Endothelial cell of umbilical vein (primary cell): ENCODE data around the gene CACNA2D2. TPM values are rescaled to one million over a fixed set of nuclear protein-coding genes. Genes with fewer than 3 reads are reported as not detected.

Source experiments
- BruUV-seq: library from RNA; stranded (reverse); fragments of 400-500 nt; replicated peaks from 2 replicates; lab custom pipeline; 2021; lab: Mats Ljungman, UMichigan
- CTCF ChIA-PET: fragments of 300-600, 350-600 bp; sonication (Branson Sonifier 250); formaldehyde crosslinking; loops from one replicate; lab custom pipeline; 2021; ENCODE audit warnings: antibody characterized with exemption, inconsistent platforms; lab: Charles Lee
- POLR2A ChIA-PET: fragments of 300-600, 350-600 bp; sonication (Branson Sonifier 250); formaldehyde crosslinking; loops from one replicate; lab custom pipeline; 2021; ENCODE audit warnings: antibody characterized with exemption, inconsistent platforms; lab: Charles Lee
- DNase-seq: peaks from one replicate; pipeline ENCODE4 v3.0.0-alpha.2; 2011; ENCODE audit warnings: low read depth, low spot score
- FAIRE-seq: peaks from 2 replicates; lab custom pipeline; 2011; peaks lifted over from hg19 to GRCh38; lab: Jason Lieb, UNC
- H2AFZ ChIP-seq: 2 replicates; pipeline ENCODE4 v1.6.0; 2012; ENCODE audit warnings: low read depth, low read length, control low read depth, inconsistent platforms
- H3K27ac ChIP-seq: 2 replicates; pipeline ENCODE4 v1.5.1; 2011; ENCODE audit warnings: low read depth, mild to moderate bottlenecking, control low read depth, low read length, moderate library complexity; ENCODE audit not compliant: insufficient read depth
- H3K27me3 ChIP-seq, 2 experiments: 2 replicates each; pipeline versions ENCODE4 v1.6.0 to v1.6.1; 2011; ENCODE audit warnings: low read length in 2 of 2, mixed read lengths in 1 of 2; ENCODE audit not compliant: control insufficient read depth in 2 of 2, insufficient read depth in 2 of 2
- H3K36me3 ChIP-seq, 2 experiments: 2 replicates in 1 of 2; 3 replicates in 1 of 2; pipeline ENCODE4 v1.5.1; 2011; ENCODE audit warnings: low read length in 2 of 2, mild to moderate bottlenecking in 1 of 2, moderate library complexity in 1 of 2; ENCODE audit not compliant: control insufficient read depth in 2 of 2, insufficient read depth in 2 of 2; ENCODE audit errors: extremely low read depth in 1 of 2
- H3K4me1 ChIP-seq: 3 replicates; pipeline ENCODE4 v1.5.1; 2011; ENCODE audit warnings: mild to moderate bottlenecking, low read length; ENCODE audit not compliant: control insufficient read depth, insufficient read depth; ENCODE audit errors: extremely low read depth
- H3K4me2 ChIP-seq: 2 replicates; pipeline ENCODE4 v1.6.1; 2011; ENCODE audit warnings: low read length, control low read depth, mixed read lengths; ENCODE audit not compliant: insufficient read depth
- H3K4me3 ChIP-seq, 3 experiments: fragments of 200-600 bp in 1 of 3; sonication (generic), shearing (Covaris generic) in 1 of 3; replicated peaks in 1 of 3; 2 replicates each; pipeline ENCODE4 v1.5.1; 2011 to 2016; ENCODE audit warnings: control low read depth in 3 of 3, low read length in 3 of 3, mild to moderate bottlenecking in 2 of 3, inconsistent platforms in 1 of 3, low read depth in 1 of 3, moderate library complexity in 1 of 3; ENCODE audit not compliant: insufficient read depth in 1 of 3
- H3K79me2 ChIP-seq: 2 replicates; pipeline ENCODE4 v1.6.0; 2012; ENCODE audit warnings: low read length, inconsistent platforms; ENCODE audit not compliant: control insufficient read depth, insufficient read depth
- H3K9ac ChIP-seq: replicated peaks from 2 replicates; pipeline ENCODE3; 2011; ENCODE audit warnings: low read length, control low read depth; ENCODE audit not compliant: insufficient read depth; ENCODE audit errors: extremely low read depth
- H3K9me1 ChIP-seq: replicated peaks from 3 replicates; pipeline ENCODE4 v1.6.0; 2011; ENCODE audit warnings: mild to moderate bottlenecking, low read length; ENCODE audit not compliant: control insufficient read depth, insufficient read depth; ENCODE audit errors: extremely low read depth
- H3K9me3 ChIP-seq: replicated peaks from 2 replicates; pipeline ENCODE4 v1.5.1; 2012; ENCODE audit warnings: low read length, inconsistent platforms; ENCODE audit not compliant: control insufficient read depth, insufficient read depth
- H4K20me1 ChIP-seq: replicated peaks from 2 replicates; pipeline ENCODE3; 2011; ENCODE audit warnings: mild to moderate bottlenecking, low read length; ENCODE audit not compliant: control insufficient read depth, insufficient read depth; ENCODE audit errors: extremely low read depth
- EZH2 ChIP-seq: IDR thresholded peaks from 2 replicates; pipeline ENCODE4 v1.6.1; 2012; ENCODE audit warnings: borderline replicate concordance, low read depth, mild to moderate bottlenecking, moderate library complexity, low read length, inconsistent platforms; ENCODE audit not compliant: severe bottlenecking
- FOS ChIP-seq: IDR thresholded peaks from 2 replicates; pipeline ENCODE4 v1.6.1; 2011; ENCODE audit warnings: mild to moderate bottlenecking, low read length, moderate library complexity, borderline replicate concordance; ENCODE audit not compliant: insufficient read depth
- GATA2 ChIP-seq: IDR thresholded peaks from 2 replicates; pipeline ENCODE4 v1.7.0; 2011; ENCODE audit warnings: low read depth, mild to moderate bottlenecking, moderate library complexity, mixed read lengths, low read length; ENCODE audit not compliant: insufficient read length, insufficient read depth
- JUN ChIP-seq: IDR thresholded peaks from 2 replicates; pipeline ENCODE4 v1.6.1; 2011; ENCODE audit warnings: borderline replicate concordance, low read depth; ENCODE audit not compliant: insufficient read length, insufficient read depth
- MAX ChIP-seq: IDR thresholded peaks from 2 replicates; pipeline ENCODE4 v1.6.1; 2011; ENCODE audit not compliant: insufficient read depth, insufficient read length
- MYC ChIP-seq: IDR thresholded peaks from one replicate; pipeline ENCODE4 v1.6.1; 2011; ENCODE audit warnings: mild to moderate bottlenecking, low read depth, low read length
- POLR2A ChIP-seq: IDR thresholded peaks from 2 replicates; pipeline ENCODE4 v1.6.1; 2012; ENCODE audit warnings: low read depth, mild to moderate bottlenecking, control low read depth, low read length
- POLR2AphosphoS5 ChIP-seq: IDR thresholded peaks from 2 replicates; pipeline ENCODE4 v1.6.1; 2012; ENCODE audit warnings: low read depth, mild to moderate bottlenecking, control low read depth, low read length, moderate library complexity; ENCODE audit not compliant: insufficient read depth
- dilution Hi-C: fragments of 300-500 bp; cut with MboI; formaldehyde crosslinking; loops from one replicate; pipeline ENCODE4 v1.15.0; 2019; ENCODE audit warnings: low sequenced_read_pairs; ENCODE audit not compliant: extremely low pct_ligation_motif_present
- intact Hi-C: fragments of 100-400 bp; cut with micrococcal nuclease; formaldehyde crosslinking; loops from one replicate; pipeline ENCODE4 v1.10.0; 2022
- polyA plus RNA-seq, 4 experiments: library from polyadenylated mRNA; depleted of rRNA in 3 of 4; stranded (reverse) in 3 of 4; unstranded in 1 of 4; fragments of >200 nt; gene quantifications; 2 replicates each; pipeline versions ENCODE4 v1.2.1 to v1.2.3, GENCODE V29; 2011 to 2012; ENCODE audit warnings: missing spikeins in 1 of 4
- total RNA-seq: library from RNA; stranded (reverse); gene quantifications from 2 replicates; pipeline ENCODE4 v1.2.3, GENCODE V29; 2021
- TF ChIP-seq, protein P1 (sequence below), 2 donors: IDR thresholded peaks; 1 replicate in 1 of 2; 2 replicates in 1 of 2; pipeline ENCODE4 v1.5.1; 2011; ENCODE audit warnings: low read length in 2 of 2, mild to moderate bottlenecking in 2 of 2, moderate library complexity in 2 of 2, control low read depth in 1 of 2, inconsistent platforms in 1 of 2, low read depth in 1 of 2; ENCODE audit not compliant: insufficient read depth in 1 of 2; ENCODE audit errors: extremely low read depth in 1 of 2

The CACNA2D2 gene
- total and polyA plus RNA-seq, 2 donors (not counting 3 experiments of a cell fraction or from before 2014, with no cell fraction given), result 0.15 TPM; not detected in 1

DNA sequence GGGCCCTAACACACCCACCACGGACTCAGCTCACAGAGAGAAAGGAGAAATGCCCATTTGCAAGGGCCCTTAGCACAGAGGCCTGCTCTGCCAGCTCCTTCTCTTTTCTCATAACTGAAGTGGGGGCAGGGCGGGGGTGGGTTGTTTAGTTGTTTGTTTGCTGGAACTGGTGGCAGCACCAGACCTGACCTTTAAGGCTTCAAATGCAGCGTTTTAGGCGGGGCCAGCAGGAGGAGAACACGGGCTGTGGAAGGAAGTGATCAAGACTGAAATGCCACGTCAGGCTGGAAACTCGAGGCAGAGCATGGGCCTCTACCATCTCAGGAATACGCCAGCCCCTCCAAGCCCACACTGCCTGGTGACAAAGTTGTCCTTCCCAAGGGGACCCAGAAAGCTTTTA, 9.3 kb downstream of the CACNA2D2 start:
- H3K4me1 ChIP-seq, result no peaks in the 10 kb centered on the region
- ChIA-PET CTCF (interaction anchor here (1.0 kb wide), 1 partner anchor 11 kb away, joined by 3 read pairs; no protein-coding TSS in a partner anchor), POLR2A (no interaction called here)

More for the DNA sequence above, 9.3 kb downstream of the CACNA2D2 start:
- dilution Hi-C loops, result no loop called here
- Histone ChIP-seq H3K4me2 (no peak overlapping the region), H3K36me3 (no peaks in the 10 kb centered on the region), H3K4me3 (no peak overlapping the region), H4K20me1 (no peaks in the 10 kb centered on the region), H2AFZ (no peak overlapping the region), H3K79me2 (no peaks in the 10 kb centered on the region), H3K9me1 (no peaks in the 10 kb centered on the region), H3K27ac (no peak overlapping the region), H3K27me3 (no peaks in the 10 kb centered on the region), H3K9me3 (no peaks in the 10 kb centered on the region), H3K9ac (no peak overlapping the region)
- TF ChIP-seq EZH2 (no peak), JUN (no peak), FOS (no peak), POLR2AphosphoS5 (no peak), GATA2 (no peak), MYC (no peak), POLR2A (no peak), MAX (no peak)
- TF ChIP-seq, protein P1, sequence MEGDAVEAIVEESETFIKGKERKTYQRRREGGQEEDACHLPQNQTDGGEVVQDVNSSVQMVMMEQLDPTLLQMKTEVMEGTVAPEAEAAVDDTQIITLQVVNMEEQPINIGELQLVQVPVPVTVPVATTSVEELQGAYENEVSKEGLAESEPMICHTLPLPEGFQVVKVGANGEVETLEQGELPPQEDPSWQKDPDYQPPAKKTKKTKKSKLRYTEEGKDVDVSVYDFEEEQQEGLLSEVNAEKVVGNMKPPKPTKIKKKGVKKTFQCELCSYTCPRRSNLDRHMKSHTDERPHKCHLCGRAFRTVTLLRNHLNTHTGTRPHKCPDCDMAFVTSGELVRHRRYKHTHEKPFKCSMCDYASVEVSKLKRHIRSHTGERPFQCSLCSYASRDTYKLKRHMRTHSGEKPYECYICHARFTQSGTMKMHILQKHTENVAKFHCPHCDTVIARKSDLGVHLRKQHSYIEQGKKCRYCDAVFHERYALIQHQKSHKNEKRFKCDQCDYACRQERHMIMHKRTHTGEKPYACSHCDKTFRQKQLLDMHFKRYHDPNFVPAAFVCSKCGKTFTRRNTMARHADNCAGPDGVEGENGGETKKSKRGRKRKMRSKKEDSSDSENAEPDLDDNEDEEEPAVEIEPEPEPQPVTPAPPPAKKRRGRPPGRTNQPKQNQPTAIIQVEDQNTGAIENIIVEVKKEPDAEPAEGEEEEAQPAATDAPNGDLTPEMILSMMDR (IDR thresholded peaks at IDR 0.05; ENCODE audit: extremely low read depth in 1 of 2, insufficient read depth in 1 of 2, low read depth in 1 of 2, low read length in 2 of 2), result no peak
- intact Hi-C loops, result no loop called here
- DNase-seq (no peak), FAIRE-seq (no peak)
- BruUV-seq, result no TSS peak
